GM12872 (cell line): ENCODE measurements around the gene FER1L5.

Source experiments
- TF ChIP-seq, protein P1 (sequence below): IDR thresholded peaks from 3 replicates; pipeline ENCODE4 v1.5.1; 2011; ENCODE audit warnings: low read depth, mild to moderate bottlenecking, low read length, moderate library complexity; ENCODE audit not compliant: insufficient read depth

FER1L5 gene

DNA sequence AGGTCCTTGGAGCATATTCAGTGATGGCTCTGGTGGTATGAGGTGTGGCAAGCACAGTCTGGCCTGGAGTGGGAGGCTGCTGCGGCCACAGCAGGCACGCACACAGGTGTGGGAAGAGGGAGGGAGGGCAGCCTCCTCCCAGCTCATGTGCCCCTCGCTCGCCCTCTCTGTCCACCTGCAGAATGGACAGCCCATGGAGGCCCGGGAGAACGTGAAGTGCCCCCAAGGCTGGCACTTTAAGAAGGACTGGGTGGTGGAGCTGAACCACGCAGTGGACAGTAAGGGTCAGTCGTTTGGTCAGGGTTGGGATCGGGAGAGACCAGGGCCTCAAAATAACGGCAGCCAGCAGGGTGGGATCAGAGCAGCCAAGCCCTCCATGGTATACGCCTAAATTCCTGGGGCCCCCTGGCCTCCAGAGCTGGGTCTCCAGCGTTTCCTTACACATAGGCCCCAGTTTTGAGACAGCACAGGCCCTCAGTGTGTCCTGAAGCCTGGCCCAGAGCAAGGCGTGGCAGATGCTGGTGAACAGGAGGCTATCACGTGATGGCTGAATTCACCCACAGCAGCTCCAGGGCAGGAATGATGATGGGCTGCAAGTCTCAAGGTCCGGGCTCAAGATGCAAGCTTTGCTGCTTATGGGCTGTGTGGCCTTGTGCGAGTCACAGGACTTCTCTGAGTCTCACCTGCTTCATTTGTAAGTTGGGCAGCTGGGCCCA lies 47.9 kb downstream of the FER1L5 start:
- TF ChIP-seq, protein P1, sequence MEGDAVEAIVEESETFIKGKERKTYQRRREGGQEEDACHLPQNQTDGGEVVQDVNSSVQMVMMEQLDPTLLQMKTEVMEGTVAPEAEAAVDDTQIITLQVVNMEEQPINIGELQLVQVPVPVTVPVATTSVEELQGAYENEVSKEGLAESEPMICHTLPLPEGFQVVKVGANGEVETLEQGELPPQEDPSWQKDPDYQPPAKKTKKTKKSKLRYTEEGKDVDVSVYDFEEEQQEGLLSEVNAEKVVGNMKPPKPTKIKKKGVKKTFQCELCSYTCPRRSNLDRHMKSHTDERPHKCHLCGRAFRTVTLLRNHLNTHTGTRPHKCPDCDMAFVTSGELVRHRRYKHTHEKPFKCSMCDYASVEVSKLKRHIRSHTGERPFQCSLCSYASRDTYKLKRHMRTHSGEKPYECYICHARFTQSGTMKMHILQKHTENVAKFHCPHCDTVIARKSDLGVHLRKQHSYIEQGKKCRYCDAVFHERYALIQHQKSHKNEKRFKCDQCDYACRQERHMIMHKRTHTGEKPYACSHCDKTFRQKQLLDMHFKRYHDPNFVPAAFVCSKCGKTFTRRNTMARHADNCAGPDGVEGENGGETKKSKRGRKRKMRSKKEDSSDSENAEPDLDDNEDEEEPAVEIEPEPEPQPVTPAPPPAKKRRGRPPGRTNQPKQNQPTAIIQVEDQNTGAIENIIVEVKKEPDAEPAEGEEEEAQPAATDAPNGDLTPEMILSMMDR = no peak

DNA sequence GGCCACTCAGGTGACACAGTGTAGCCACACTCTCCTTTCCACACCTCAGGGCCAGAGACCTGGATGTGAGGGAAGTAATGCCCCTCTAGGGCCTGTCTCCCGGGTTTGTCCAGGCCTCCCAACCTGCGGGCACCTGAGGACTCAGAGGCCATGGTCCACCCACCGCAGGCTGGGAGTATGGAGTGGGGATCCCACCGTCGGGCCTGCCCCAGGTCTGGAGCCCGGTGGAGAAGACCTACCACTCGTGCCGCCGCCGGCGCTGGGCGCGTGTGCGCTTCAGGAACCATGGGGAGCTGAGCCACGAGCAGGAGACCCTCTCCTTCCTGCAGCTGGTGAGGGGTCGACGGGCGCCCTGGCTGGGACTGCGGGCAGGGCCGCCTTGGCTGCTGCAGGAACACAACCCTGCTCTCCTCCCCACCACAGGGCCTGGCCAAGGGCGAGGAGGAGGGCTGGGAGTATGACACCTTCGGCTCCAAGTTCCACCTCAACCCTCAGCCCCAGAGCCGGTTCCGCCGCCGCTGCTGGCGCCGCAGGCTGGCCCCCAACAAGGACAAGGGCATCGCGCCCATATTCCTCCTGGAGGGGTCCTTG lies 48.6 kb downstream of the FER1L5 start:
- TF ChIP-seq, protein P1 = no peak

DNA sequence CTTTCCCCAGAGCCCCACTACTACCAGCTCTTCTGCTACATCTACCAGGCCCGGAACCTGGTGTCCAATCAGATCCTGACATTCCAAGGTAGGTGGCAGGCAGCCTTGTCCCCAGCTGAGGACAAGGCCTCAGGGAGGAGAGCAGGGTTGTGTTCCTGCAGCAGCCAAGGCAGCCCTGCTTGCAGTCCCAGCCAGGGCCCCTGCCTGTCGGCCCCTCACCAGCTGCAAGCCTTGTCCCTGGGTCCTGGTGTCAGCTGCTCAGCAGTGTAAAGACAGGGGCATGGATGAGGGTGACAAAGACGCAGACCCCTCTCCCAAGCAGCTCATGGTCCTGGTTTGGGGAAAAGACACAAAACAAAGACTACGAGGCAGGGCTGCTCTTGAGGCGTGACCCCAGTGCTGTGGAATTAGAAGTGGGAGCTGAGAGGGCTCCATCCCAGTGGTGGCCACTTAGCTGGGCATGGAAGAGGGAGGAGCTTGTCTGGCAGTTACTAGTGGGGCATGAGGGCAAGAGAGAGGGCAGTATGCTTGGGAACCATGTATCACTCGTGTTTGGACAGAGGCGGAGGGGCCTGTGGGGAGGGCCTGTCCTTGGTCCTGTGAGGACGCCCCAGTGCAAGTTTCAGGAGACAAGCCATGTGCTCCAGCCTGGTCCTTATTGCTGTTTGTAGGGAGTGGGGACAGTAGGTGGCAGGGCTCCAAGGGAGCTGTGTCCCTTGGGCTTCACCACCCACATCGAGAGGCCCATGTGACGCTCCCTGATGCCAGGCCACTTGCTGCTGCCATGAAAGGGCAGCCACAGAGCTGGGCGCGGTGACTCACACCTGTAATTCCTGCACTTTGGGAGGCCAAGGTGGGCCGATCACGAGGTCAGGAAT lies 49.8 kb downstream of the FER1L5 start:
- TF ChIP-seq, protein P1 = no peak

DNA sequence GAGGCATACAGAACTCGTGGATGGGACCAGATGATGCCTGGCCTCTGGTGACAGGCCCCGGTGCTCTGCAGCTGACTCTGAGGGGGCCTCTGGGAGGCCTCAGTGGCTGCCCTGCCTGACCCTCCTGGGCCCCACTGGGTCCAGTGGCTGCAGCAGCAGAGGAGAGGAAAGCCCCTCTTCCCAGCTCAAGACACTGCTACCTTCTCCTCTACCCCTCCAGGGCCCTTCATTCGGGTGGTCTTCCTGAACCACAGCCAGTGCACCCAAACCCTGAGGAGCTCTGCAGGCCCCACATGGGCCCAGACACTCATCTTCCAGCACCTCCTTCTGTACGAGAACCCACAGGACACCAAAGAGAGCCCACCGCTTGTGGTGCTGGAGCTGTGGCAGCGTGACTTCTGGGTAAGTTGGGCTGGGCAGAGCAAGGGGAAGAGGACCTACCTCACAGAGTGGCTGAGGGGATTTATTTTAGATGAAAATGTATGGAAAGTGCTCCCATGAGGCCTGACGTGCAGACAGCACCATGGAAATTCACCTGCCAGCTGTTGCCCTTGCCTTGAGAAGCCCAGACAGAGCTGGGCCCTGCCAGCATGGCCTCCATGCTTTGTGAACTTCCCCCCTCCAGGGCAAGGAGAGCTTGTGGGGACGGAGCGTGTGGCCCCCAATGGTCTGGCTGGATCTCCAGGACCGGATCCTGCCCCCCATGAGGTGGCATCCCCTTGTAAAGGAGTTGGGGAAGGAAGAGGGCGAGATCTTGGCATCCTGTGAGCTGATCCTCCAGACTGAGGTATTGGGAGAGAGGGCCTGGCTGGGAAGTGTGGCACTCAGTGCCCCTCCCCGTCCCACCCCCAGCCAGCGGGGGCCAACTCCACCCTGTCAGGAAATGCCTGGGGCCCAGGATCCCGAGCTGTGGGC lies 51.0 kb downstream of the FER1L5 start:
- TF ChIP-seq, protein P1 = no peak

DNA sequence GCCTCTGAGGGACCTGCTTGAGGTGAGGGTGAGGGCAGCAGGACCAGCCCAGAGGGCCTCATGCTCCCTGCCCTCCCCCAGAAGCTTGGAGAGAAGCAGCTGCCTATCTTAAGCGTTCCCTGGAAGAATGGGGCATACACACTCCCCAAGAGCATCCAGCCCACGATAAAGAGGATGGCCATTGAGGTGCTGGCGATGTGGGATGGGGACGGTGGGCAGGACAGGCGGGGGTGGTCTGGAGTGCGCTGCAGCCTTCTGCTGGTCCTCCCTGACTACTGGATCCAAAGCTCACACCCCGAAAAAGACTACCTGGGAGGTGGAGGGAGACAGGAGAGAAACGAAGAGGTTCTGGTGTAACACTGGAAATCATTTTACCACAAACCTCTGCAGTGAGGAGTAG lies 51.7 kb downstream of the FER1L5 start:
- TF ChIP-seq, protein P1 = no peak

DNA sequence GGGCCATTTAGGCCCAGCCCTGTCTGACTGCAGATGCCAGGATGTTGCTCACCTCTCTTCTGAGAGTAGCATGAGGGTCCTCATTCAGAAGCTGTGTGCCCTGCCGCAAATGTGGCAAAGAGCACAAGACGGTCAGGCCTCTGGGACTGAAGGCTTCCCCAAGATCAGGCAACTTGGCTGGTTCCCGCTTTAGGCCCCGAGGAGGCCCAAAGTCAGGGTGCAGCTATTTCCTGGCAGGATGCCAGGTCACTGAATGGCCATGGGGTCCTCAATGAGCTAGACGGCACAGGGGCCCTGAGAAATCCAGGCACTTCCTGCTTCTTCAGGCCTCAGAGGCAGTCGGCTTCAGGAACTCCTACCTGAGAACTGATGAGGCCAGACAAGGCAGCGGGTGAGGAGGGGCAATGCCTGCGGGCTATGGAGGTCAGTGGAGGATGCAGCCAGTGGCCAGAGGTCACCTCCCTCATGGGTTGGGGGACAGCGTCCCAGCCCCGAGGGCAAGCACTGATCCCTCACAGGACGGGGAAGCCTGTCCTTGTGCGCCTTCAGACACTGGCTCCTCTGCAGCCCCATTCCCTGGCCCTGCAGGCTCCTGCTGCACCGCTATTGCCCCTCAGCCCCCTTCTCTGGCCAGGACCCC lies 52.4 kb downstream of the FER1L5 start:
- TF ChIP-seq, protein P1 = no peak
